Measurements from ENCODE around the gene BCL11A. TPM values are rescaled to one million over a fixed set of nuclear protein-coding genes. Genes with fewer than 3 reads are reported as not detected.

Gene BCL11A
- total RNA-seq, 6 donors from 2014 or later, result 2.7 to 12.7 (median 5.4) TPM

- DNase-seq (no peak), ATAC-seq (ENCODE audit: low FRiP score in 2 of 2) (no peak)
- H3K36me3 ChIP-seq, result no peaks in the 10 kb centered on the region
- H3K27me3 ChIP-seq, result no peaks in the 10 kb centered on the region
- H3K4me3 ChIP-seq, result no peak overlapping the region
- 91 to 97% methylated on average over 2 of the region's 2 CpGs for WGBS, 2 donors
- H3K27ac ChIP-seq, result no peak overlapping the region
- H3K4me1 ChIP-seq, result no peaks in the 10 kb centered on the region
- TF ChIP-seq POLR2AphosphoS5 (IDR thresholded peaks at IDR 0.05), result no peak
- no peak for TF ChIP-seq POLR2A (IDR thresholded peaks at IDR 0.05)
- TF ChIP-seq, protein P1, sequence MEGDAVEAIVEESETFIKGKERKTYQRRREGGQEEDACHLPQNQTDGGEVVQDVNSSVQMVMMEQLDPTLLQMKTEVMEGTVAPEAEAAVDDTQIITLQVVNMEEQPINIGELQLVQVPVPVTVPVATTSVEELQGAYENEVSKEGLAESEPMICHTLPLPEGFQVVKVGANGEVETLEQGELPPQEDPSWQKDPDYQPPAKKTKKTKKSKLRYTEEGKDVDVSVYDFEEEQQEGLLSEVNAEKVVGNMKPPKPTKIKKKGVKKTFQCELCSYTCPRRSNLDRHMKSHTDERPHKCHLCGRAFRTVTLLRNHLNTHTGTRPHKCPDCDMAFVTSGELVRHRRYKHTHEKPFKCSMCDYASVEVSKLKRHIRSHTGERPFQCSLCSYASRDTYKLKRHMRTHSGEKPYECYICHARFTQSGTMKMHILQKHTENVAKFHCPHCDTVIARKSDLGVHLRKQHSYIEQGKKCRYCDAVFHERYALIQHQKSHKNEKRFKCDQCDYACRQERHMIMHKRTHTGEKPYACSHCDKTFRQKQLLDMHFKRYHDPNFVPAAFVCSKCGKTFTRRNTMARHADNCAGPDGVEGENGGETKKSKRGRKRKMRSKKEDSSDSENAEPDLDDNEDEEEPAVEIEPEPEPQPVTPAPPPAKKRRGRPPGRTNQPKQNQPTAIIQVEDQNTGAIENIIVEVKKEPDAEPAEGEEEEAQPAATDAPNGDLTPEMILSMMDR (IDR thresholded peaks at IDR 0.05), result no peak
- TF ChIP-seq EP300 (IDR thresholded peaks at IDR 0.05), result no peak
- no peaks in the 10 kb centered on the region for H3K9me3 ChIP-seq
These were observed 56.0 kb downstream of the BCL11A start for GRCh38 chr2:60497500-60497899.

DNA sequence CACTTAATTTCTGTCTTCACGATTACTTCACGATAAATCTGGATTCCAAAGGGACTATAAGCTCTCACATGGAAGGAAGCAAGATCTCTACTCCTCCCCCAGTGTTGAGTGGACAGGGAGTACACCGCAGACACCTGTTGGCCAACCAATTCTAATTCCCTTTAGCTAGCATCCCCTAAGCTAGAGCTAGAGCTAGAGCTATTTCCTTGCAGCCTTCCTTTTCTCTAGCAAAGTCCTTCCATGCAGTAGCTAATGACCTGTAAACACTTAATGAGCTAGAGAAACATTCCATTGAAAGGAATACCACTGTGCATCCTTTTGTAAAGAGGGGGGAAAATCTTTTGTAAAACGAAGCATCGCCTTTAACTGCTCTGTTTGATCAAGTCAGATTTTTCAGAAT is 56.5 kb downstream of the BCL11A start:
- TF ChIP-seq POLR2A (IDR thresholded peaks at IDR 0.05) (no peak), POLR2AphosphoS5 (IDR thresholded peaks at IDR 0.05) (no peak), EP300 (IDR thresholded peaks at IDR 0.05) (no peak)
- TF ChIP-seq, protein P1 (IDR thresholded peaks at IDR 0.05), result no peak
- ATAC-seq (ENCODE audit: low FRiP score in 2 of 2), result no peak
- DNase-seq, result no peak
- 90 to 94% methylated on average over 5 of the region's 5 CpGs for WGBS, 2 donors
- H3K4me3 ChIP-seq, result no peak overlapping the region
- no peaks in the 10 kb centered on the region for H3K27me3 ChIP-seq
- no peaks in the 10 kb centered on the region for H3K36me3 ChIP-seq
- no peaks in the 10 kb centered on the region for H3K4me1 ChIP-seq
- H3K27ac ChIP-seq, result no peak overlapping the region
- H3K9me3 ChIP-seq, result no peaks in the 10 kb centered on the region

- Histone ChIP-seq H3K36me3 (no peaks in the 10 kb centered on the region), H3K4me3 (no peak overlapping the region), H3K9me3 (no peaks in the 10 kb centered on the region), H3K4me1 (no peaks in the 10 kb centered on the region), H3K27ac (no peak overlapping the region), H3K27me3 (no peaks in the 10 kb centered on the region)
- TF ChIP-seq, protein P1 (IDR thresholded peaks at IDR 0.05), result no peak
- TF ChIP-seq POLR2A (IDR thresholded peaks at IDR 0.05), result no peak
- no peak for TF ChIP-seq EP300 (IDR thresholded peaks at IDR 0.05)
- TF ChIP-seq POLR2AphosphoS5 (IDR thresholded peaks at IDR 0.05), result no peak
- WGBS, 2 donors, result 82 to 100% methylated on average over 1 of the region's 1 CpG
- no peak for DNase-seq
- no peak for ATAC-seq (ENCODE audit: low FRiP score in 2 of 2)
These were observed 57.0 kb downstream of the BCL11A start for GRCh38 chr2:60496475-60496874.

DNA sequence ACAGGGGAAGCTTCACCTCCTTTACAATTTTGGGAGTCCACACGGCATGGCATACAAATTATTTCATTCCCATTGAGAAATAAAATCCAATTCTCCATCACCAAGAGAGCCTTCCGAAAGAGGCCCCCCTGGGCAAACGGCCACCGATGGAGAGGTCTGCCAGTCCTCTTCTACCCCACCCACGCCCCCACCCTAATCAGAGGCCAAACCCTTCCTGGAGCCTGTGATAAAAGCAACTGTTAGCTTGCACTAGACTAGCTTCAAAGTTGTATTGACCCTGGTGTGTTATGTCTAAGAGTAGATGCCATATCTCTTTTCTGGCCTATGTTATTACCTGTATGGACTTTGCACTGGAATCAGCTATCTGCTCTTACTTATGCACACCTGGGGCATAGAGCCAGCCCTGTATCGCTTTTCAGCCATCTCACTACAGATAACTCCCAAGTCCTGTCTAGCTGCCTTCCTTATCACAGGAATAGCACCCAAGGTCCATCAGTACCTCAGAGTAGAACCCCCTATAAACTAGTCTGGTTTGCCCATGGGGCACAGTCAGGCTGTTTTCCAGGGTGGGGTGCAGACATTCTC is 58.3 kb downstream of the BCL11A start:
- no peak for TF ChIP-seq POLR2AphosphoS5 (IDR thresholded peaks at IDR 0.05)
- DNase-seq (no peak), ATAC-seq (ENCODE audit: low FRiP score in 2 of 2) (no peak)
- no peak overlapping the region for H3K27ac ChIP-seq
- 88 to 91% methylated on average over 6 of the region's 6 CpGs for WGBS, 2 donors
- H3K4me1 ChIP-seq, result no peaks in the 10 kb centered on the region
- H3K9me3 ChIP-seq, result no peaks in the 10 kb centered on the region
- no peak overlapping the region for H3K4me3 ChIP-seq
- no peaks in the 10 kb centered on the region for H3K27me3 ChIP-seq
- no peaks in the 10 kb centered on the region for H3K36me3 ChIP-seq

DNA sequence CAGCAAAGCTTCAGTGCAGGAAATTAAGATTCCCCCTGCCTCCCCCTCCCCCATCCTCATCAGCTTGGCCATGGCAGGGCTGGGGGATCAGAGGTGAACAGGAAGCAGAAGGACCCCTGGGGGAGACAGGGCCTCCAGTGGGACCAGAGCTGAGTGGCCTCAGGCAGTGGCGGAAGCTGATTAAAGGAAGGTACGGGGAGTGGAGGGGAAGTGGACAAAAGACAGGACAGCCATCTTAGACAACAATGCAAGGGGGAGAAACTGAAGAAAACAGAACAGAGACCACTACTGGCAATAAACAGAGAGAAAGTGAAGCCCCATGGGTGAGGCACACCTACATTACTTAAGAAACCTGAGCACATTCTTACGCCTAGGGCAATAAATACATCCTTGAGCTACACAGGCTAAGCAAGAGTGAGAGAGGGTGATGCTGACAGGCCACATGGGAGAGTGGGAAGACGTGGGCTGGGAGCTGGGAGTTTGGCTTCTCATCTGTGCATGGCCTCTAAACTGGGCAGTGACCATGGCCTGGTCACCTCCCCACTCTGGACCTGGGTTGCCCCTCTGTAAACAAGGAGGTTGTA is 59.6 kb downstream of the BCL11A start:
- 76 to 86% methylated on average over 4 of the region's 4 CpGs for WGBS, 2 donors
- H3K27ac ChIP-seq, result no peak overlapping the region
- DNase-seq, result no peak
- no peaks in the 10 kb centered on the region for H3K27me3 ChIP-seq
- H3K36me3 ChIP-seq, result no peaks in the 10 kb centered on the region
- no peak for TF ChIP-seq POLR2A (IDR thresholded peaks at IDR 0.05)
- TF ChIP-seq POLR2AphosphoS5 (IDR thresholded peaks at IDR 0.05), result no peak
- TF ChIP-seq, protein P1 (IDR thresholded peaks at IDR 0.05), result no peak
- TF ChIP-seq EP300 (IDR thresholded peaks at IDR 0.05), result no peak
- no peak overlapping the region for H3K4me3 ChIP-seq
- no peaks in the 10 kb centered on the region for H3K9me3 ChIP-seq
- no peaks in the 10 kb centered on the region for H3K4me1 ChIP-seq
- no peak for ATAC-seq (ENCODE audit: low FRiP score in 2 of 2)

Measured in upper lobe of left lung (tissue), 6 donors.